ENCODE data around the gene ABCA5.

The ABCA5 gene

GRCh38 chr17:69269131-69269998 lies 57.6 kb downstream of the ABCA5 start:
- TF ChIP-seq CTCF (IDR thresholded peaks at IDR 0.05; ENCODE audit: low read depth, low read length) (no peak), MYC (IDR thresholded peaks at IDR 0.05; ENCODE audit: low read depth, low read length) (no peak), POLR2A (IDR thresholded peaks at IDR 0.05; ENCODE audit: extremely low read depth, insufficient read length) (no peak)
- TF ChIP-seq, protein P1, sequence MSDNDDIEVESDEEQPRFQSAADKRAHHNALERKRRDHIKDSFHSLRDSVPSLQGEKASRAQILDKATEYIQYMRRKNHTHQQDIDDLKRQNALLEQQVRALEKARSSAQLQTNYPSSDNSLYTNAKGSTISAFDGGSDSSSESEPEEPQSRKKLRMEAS (IDR thresholded peaks at IDR 0.05; ENCODE audit: low read depth, low read length) = no peak
- DNase-seq (ENCODE audit: low read depth) = no peak
- no peak overlapping the region for H3K4me3 ChIP-seq (ENCODE audit: low read depth, low read length)

GRCh38 chr17:69268543-69269014 lies 58.4 kb downstream of the ABCA5 start:
- DNase-seq (ENCODE audit: low read depth) = no peak
- TF ChIP-seq MYC (IDR thresholded peaks at IDR 0.05; ENCODE audit: low read depth, low read length) (no peak), CTCF (IDR thresholded peaks at IDR 0.05; ENCODE audit: low read depth, low read length) (no peak)
- TF ChIP-seq, protein P1 (IDR thresholded peaks at IDR 0.05; ENCODE audit: low read depth, low read length) = no peak
- H3K4me3 ChIP-seq (ENCODE audit: low read depth, low read length) = no peak overlapping the region

DNA sequence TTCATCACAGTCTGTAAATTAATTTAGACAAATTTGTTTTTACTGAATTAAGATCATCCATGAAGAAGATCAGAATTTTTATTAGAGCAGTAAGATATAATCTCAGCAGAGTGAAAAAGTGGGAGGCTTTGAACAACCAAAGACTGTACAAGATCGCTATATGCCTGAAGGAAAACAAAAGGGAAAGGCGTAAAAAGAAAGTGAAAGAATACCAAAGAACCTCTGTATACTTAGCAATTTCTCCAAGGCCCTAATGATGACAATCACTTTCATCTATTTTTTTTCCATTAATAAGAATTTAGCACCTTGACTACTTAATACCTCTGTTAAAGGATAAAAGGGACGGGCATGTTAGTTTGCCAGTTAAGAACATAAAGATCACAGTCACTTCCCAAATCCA lies 59.7 kb downstream of the ABCA5 start:
- no peak for DNase-seq (ENCODE audit: low read depth)
- TF ChIP-seq MYC (IDR thresholded peaks at IDR 0.05; ENCODE audit: low read depth, low read length) (no peak), POLR2A (IDR thresholded peaks at IDR 0.05; ENCODE audit: extremely low read depth, insufficient read length) (no peak), CTCF (IDR thresholded peaks at IDR 0.05; ENCODE audit: low read depth, low read length) (no peak)
- TF ChIP-seq, protein P1 (IDR thresholded peaks at IDR 0.05; ENCODE audit: low read depth, low read length) = no peak
- no peak overlapping the region for H3K4me3 ChIP-seq (ENCODE audit: low read depth, low read length)

GRCh38 chr17:69265873-69266272 lies 61.1 kb downstream of the ABCA5 start:
- H3K4me3 ChIP-seq (ENCODE audit: low read depth, low read length) = no peak overlapping the region
- TF ChIP-seq MYC (IDR thresholded peaks at IDR 0.05; ENCODE audit: low read depth, low read length) (no peak), POLR2A (IDR thresholded peaks at IDR 0.05; ENCODE audit: extremely low read depth, insufficient read length) (no peak), CTCF (IDR thresholded peaks at IDR 0.05; ENCODE audit: low read depth, low read length) (no peak)
- TF ChIP-seq, protein P1 (IDR thresholded peaks at IDR 0.05; ENCODE audit: low read depth, low read length) = no peak
- DNase-seq (ENCODE audit: low read depth) = no peak

GRCh38 chr17:69254187-69254586 lies 72.7 kb downstream of the ABCA5 start:
- no peak for DNase-seq (ENCODE audit: low read depth)
- TF ChIP-seq CTCF (IDR thresholded peaks at IDR 0.05; ENCODE audit: low read depth, low read length) (no peak), MYC (IDR thresholded peaks at IDR 0.05; ENCODE audit: low read depth, low read length) (no peak), POLR2A (IDR thresholded peaks at IDR 0.05; ENCODE audit: extremely low read depth, insufficient read length) (no peak)
- TF ChIP-seq, protein P1 (IDR thresholded peaks at IDR 0.05; ENCODE audit: low read depth, low read length) = no peak

More at GRCh38 chr17:69254187-69254586, 72.7 kb downstream of the ABCA5 start:
- H3K4me3 ChIP-seq (ENCODE audit: low read depth, low read length) = no peak overlapping the region
